GM19468 (cell line): ENCODE results near the gene ID3.

Source experiments
- ATAC-seq: cut with Tn5 transposase; IDR thresholded peaks from one replicate; pipeline ENCODE4 v1.9.1; 2021; ENCODE audit warnings: mild to moderate bottlenecking, moderate library complexity, moderate number of reproducible peaks; ENCODE audit not compliant: unreplicated experiment; ENCODE audit errors: extremely low read depth

Gene ID3, protein sequence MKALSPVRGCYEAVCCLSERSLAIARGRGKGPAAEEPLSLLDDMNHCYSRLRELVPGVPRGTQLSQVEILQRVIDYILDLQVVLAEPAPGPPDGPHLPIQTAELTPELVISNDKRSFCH

GRCh38 chr1:23559136-23559984 is at the start of gene ID3:
Gene ID3, minus strand, starts transcription at chr1:23559501. Its CDS starts 75 bp downstream, at chr1:23559426.
- ATAC-seq = peak; percentile 64

DNA sequence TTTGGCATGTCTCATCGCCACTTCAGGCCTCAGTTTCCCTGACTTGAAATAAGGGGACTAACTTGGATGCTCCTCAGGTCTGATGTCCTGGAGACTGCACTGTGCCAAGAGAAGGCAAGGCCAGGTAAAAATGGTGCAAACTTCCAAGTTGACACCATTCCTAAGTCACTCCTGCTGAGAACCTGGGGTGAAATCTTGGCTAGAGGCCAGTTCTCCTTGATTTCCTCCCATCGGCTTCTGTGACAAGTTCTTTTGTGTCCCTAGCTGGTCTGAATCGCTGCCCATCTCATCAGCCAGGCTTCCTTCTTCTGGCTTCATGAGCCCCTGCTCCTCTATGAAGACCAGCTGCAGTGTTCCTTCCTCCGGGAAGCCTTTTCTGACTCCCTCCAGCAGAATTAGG is 48.6 kb upstream of the ID3 start:
- no peak for ATAC-seq

DNA sequence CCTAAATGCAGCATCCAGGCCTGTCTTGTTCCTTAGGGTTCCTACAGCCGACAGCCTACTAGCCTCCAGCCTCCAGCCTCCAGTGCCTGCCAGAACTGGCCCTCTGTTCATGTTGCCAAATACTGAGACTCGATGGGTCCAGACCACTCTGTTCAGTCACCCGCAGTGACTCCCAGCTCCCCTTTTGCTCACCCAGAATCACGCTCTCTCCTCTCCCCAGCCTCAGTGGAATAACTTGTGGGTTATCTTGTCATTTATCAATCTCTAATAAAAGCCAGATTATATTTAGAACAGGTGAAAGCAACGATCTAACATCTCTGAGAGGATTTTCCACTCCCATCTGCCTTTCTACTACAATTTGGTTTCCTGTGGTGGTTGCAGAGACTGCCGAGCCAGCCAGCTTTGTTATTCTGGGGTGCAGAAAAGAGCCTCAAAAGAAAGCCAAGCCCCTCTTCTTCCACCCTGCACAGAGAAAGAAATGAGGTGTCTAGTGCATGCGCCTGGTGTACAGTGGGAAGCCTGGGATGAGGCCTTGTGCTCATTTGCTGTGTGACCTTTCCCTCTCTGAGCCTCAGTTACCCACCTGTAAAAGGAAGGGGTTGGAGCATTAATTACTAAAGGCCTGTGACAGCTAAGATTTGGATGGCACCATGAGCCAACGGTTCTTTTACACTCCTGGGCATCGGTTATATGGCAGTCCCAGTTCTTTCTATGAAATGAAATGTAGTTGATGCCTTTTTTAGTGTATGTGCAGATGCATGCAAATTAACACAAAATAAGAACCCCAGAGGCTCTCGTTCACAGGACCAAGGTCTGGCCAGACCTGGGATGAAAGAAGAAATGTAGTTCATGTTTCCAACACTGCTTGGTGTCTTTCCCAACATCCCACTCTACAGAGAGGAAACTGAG is 42.9 kb upstream of the ID3 start:
- no peak for ATAC-seq

GRCh38 chr1:23601135-23601967 is 42.0 kb upstream of the ID3 start:
- ATAC-seq = no peak

- no peak for ATAC-seq
Measured at GRCh38 chr1:23600283-23600682, 41.0 kb upstream of the ID3 start.

DNA sequence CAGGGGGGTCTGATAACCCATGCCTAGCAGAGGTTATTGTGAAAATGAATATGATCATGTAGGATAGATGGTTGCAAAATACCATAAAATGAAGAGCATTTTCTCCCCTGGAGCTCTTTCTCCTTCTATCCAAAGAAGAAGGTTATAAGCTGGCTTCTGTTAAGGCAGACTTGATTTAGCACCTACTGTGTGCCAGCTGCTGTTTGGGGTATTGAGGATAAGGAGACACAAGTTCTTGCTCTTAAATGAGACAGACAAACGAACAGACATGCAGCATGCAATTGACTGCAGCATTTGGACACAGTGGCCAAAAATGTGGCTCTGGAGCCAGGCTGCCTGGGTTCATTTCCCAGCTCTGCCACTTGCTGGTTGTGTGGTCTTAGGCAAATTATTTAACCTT is 39.8 kb upstream of the ID3 start:
- ATAC-seq = no peak

- no peak for ATAC-seq
Measured at GRCh38 chr1:23598424-23598823, 39.1 kb upstream of the ID3 start.

GRCh38 chr1:23597635-23598388 is 38.5 kb upstream of the ID3 start:
- no peak for ATAC-seq

GRCh38 chr1:23596382-23597358 is 37.4 kb upstream of the ID3 start:
- ATAC-seq = no peak

DNA sequence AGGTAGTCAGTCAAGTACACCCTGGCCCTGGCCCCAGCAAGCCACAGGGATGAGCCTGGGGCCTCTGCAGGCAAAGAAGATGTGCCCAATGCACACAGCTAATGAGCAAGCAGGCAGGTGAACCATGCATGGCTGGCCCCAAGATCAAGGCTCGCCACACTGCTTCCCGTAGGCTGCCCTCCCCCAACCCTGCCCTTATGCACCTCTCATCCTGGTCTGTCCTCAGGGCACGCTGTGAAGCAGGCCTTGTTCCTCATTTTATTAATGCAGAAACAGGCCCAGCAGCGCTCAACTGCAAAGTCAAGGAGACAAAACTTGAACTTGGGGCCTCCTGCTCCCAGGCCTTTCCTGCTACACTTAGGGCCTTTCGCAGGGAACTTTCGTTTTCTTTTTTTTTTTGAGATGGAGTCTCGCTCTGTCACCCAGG is 35.6 kb upstream of the ID3 start:
- no peak for ATAC-seq

DNA sequence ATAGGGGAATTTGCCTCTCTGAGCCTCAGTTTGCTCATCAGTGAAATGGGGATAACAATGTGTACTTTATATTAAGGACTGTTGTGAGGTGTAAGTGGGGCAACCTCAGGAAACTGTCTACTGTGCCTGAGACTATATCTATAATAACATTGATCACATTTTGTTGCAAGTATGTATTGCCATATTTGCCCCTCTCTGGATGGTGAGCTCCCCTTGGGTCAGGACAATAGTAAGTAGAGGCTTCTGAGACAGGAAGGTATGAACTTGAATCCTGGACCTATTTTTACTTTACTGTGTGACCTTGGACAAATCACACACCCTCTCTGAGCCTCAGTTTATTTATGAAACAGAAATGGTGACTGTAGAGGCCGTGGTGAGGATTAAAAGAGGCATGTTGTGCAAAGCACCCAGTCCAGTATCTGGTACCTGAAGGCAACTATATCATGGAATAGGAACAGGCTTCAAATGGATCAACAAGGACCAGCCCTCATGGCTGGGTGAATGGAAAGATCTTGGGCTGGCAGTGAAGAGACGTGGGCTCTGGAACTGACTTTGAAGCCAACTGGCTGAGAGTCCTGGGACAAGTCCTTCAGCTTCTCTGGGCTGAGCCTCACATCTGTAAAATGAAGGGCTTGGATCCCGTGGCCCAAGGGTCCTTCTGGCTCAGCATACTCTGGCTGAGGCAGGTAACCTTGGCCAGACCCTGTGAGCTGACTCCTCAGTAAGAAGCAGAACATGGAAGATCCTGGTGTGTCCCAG is 35.0 kb upstream of the ID3 start:
- no peak for ATAC-seq

DNA sequence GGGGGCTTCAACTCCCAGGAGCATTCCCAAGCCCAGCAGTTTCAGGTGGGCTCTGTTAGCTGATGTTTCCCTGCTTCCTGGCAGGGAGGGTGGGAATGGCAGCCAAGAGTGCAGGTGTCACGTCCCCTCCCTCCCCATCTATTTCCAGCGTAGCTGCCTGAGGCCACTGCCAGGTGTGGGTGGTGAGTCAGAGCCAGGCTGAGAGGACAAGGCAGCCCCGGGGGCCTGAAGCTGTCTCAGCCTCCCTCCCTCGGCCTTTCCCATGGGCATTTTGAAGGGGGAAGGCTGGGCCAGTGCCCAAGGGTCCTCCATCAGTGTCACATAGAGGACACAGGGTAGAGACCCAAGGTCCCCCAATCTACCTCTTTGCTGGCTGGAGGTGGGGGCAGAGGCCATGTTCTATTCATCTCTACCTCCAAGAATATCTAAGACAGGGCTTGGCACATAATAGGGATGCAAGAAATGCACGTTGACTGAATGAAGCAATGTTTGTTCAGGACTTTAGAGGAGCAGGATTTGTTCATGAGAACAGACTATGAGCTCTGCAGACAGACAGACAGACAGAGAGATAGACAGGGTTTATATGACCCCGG is 34.4 kb upstream of the ID3 start:
- no peak for ATAC-seq

DNA sequence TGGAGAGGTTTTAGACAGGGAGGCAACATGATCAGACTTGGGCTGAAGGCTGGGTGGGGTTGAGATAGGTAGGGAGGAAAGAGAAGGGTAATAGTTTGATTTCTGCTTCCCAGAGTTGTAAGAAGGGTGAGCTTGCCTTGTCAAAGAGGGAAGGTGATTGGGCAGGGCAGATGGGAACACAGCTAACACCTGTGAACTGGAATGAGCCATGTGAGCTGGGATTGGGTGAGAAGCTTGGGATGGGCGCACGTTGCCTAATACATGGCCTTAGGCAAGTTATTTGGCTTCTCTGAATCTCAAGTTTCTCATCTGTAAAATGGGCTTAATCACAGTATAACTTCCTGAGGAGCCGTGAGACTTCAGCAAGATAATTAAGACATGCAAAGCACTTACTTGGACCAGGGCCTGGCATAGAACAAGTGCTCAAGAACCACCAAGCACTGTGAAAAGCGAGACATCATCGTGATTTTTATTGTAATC is 33.8 kb upstream of the ID3 start:
- no peak for ATAC-seq

DNA sequence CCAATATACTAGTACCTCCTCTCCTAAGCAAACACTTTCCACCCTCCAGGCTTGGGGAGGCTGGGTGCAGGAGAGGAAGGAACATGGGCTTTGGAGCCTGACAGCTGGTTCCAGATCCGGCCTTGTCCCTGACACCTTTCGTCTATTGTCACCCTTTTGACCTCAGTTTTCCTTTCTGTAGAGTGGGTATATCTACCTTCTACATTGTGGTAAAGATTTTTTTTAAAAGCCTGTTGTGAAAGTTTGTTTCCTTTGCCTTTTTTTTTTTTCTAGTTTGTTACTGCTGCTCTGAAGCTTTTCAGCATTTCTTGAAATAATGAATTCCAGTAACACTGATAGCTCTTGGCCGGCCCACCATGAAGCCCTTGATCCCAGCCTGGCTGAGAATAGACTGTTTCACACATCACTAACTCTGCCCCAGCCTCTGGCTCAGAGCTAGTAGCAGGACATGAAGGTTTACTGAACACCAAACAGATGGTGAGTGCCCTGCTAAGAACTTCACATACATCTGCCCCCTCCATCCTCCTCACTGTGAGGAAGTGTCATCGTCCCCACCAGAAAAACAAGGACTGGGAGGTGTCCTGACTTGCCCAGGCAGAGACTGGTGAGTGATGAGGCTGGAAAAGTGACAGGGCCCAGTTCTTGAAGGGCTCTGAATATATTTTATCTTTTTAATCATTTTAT is 33.0 kb upstream of the ID3 start:
- ATAC-seq = no peak

DNA sequence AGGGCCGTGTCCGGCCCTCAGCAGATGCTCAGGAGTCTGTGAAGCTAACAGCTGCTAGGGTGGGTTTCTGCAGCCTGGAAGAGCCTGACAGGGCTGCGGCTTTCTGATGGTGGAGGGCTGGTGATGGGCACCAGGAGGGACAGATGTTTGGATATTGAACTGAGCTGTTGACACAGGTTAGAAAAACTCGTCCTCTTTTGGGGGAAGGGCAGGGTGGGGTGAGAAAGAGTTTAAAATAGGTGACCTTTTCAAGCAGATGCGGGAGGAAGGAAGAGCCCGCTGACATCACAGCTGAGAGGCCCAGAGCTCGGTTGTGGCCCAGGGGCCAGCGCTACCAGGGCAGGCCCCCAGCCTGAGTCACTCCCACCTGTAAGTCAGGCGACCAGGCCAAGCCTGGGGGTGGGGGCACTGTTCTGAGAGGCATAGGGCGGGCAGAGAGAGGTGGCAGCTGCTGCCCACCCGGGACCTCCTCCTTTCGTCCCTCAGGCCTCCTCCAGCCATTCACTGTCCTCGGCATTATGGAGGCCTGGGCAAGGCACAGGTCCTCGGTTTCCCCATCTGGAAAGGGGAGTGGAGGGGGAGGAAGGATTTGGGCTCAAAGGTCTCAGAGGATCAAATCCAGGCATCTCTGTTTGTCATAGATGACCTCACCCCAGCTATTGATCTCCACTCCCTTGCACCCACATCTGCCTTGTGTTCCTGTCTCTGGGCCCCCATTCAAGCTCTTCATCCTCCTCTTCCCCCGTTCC is 32.3 kb upstream of the ID3 start:
- ATAC-seq = no peak
